Endothelial cell of umbilical vein (primary cell): ENCODE measurements around the gene CPEB1. TPM values are rescaled to one million over a fixed set of nuclear protein-coding genes. Genes with fewer than 3 reads are reported as not detected.

ENCODE experiments used
- BruUV-seq: library from RNA; stranded (reverse); fragments of 400-500 nt; replicated peaks from 2 replicates; lab custom pipeline; 2021; lab: Mats Ljungman, UMichigan
- CTCF ChIA-PET: fragments of 300-600, 350-600 bp; sonication (Branson Sonifier 250); formaldehyde crosslinking; loops from one replicate; lab custom pipeline; 2021; ENCODE audit warnings: antibody characterized with exemption, inconsistent platforms; lab: Charles Lee
- POLR2A ChIA-PET: fragments of 300-600, 350-600 bp; sonication (Branson Sonifier 250); formaldehyde crosslinking; loops from one replicate; lab custom pipeline; 2021; ENCODE audit warnings: antibody characterized with exemption, inconsistent platforms; lab: Charles Lee
- DNase-seq: peaks from one replicate; pipeline ENCODE4 v3.0.0-alpha.2; 2011; ENCODE audit warnings: low read depth, low spot score
- FAIRE-seq: peaks from 2 replicates; lab custom pipeline; 2011; peaks lifted over from hg19 to GRCh38; lab: Jason Lieb, UNC
- H2AFZ ChIP-seq: 2 replicates; pipeline ENCODE4 v1.6.0; 2012; ENCODE audit warnings: low read depth, low read length, control low read depth, inconsistent platforms
- H3K27ac ChIP-seq: 2 replicates; pipeline ENCODE4 v1.5.1; 2011; ENCODE audit warnings: low read depth, mild to moderate bottlenecking, control low read depth, low read length, moderate library complexity; ENCODE audit not compliant: insufficient read depth
- H3K27me3 ChIP-seq, 2 experiments: 2 replicates each; pipeline versions ENCODE4 v1.6.0 to v1.6.1; 2011; ENCODE audit warnings: low read length in 2 of 2, mixed read lengths in 1 of 2; ENCODE audit not compliant: control insufficient read depth in 2 of 2, insufficient read depth in 2 of 2
- H3K36me3 ChIP-seq, 2 experiments: 2 replicates in 1 of 2; 3 replicates in 1 of 2; pipeline ENCODE4 v1.5.1; 2011; ENCODE audit warnings: low read length in 2 of 2, mild to moderate bottlenecking in 1 of 2, moderate library complexity in 1 of 2; ENCODE audit not compliant: control insufficient read depth in 2 of 2, insufficient read depth in 2 of 2; ENCODE audit errors: extremely low read depth in 1 of 2
- H3K4me1 ChIP-seq: 3 replicates; pipeline ENCODE4 v1.5.1; 2011; ENCODE audit warnings: mild to moderate bottlenecking, low read length; ENCODE audit not compliant: control insufficient read depth, insufficient read depth; ENCODE audit errors: extremely low read depth
- H3K4me2 ChIP-seq: 2 replicates; pipeline ENCODE4 v1.6.1; 2011; ENCODE audit warnings: low read length, control low read depth, mixed read lengths; ENCODE audit not compliant: insufficient read depth
- H3K4me3 ChIP-seq, 3 experiments: fragments of 200-600 bp in 1 of 3; sonication (generic), shearing (Covaris generic) in 1 of 3; replicated peaks in 1 of 3; 2 replicates each; pipeline ENCODE4 v1.5.1; 2011 to 2016; ENCODE audit warnings: control low read depth in 3 of 3, low read length in 3 of 3, mild to moderate bottlenecking in 2 of 3, inconsistent platforms in 1 of 3, low read depth in 1 of 3, moderate library complexity in 1 of 3; ENCODE audit not compliant: insufficient read depth in 1 of 3
- H3K79me2 ChIP-seq: 2 replicates; pipeline ENCODE4 v1.6.0; 2012; ENCODE audit warnings: low read length, inconsistent platforms; ENCODE audit not compliant: control insufficient read depth, insufficient read depth
- H3K9ac ChIP-seq: replicated peaks from 2 replicates; pipeline ENCODE3; 2011; ENCODE audit warnings: low read length, control low read depth; ENCODE audit not compliant: insufficient read depth; ENCODE audit errors: extremely low read depth
- H3K9me1 ChIP-seq: replicated peaks from 3 replicates; pipeline ENCODE4 v1.6.0; 2011; ENCODE audit warnings: mild to moderate bottlenecking, low read length; ENCODE audit not compliant: control insufficient read depth, insufficient read depth; ENCODE audit errors: extremely low read depth
- H3K9me3 ChIP-seq: replicated peaks from 2 replicates; pipeline ENCODE4 v1.5.1; 2012; ENCODE audit warnings: low read length, inconsistent platforms; ENCODE audit not compliant: control insufficient read depth, insufficient read depth
- H4K20me1 ChIP-seq: replicated peaks from 2 replicates; pipeline ENCODE3; 2011; ENCODE audit warnings: mild to moderate bottlenecking, low read length; ENCODE audit not compliant: control insufficient read depth, insufficient read depth; ENCODE audit errors: extremely low read depth
- CTCF ChIP-seq, 2 donors: IDR thresholded peaks; 1 replicate in 1 of 2; 2 replicates in 1 of 2; pipeline ENCODE4 v1.5.1; 2011; ENCODE audit warnings: low read length in 2 of 2, mild to moderate bottlenecking in 2 of 2, moderate library complexity in 2 of 2, control low read depth in 1 of 2, inconsistent platforms in 1 of 2, low read depth in 1 of 2; ENCODE audit not compliant: insufficient read depth in 1 of 2; ENCODE audit errors: extremely low read depth in 1 of 2
- EZH2 ChIP-seq: IDR thresholded peaks from 2 replicates; pipeline ENCODE4 v1.6.1; 2012; ENCODE audit warnings: borderline replicate concordance, low read depth, mild to moderate bottlenecking, moderate library complexity, low read length, inconsistent platforms; ENCODE audit not compliant: severe bottlenecking
- FOS ChIP-seq: IDR thresholded peaks from 2 replicates; pipeline ENCODE4 v1.6.1; 2011; ENCODE audit warnings: mild to moderate bottlenecking, low read length, moderate library complexity, borderline replicate concordance; ENCODE audit not compliant: insufficient read depth
- GATA2 ChIP-seq: IDR thresholded peaks from 2 replicates; pipeline ENCODE4 v1.7.0; 2011; ENCODE audit warnings: low read depth, mild to moderate bottlenecking, moderate library complexity, mixed read lengths, low read length; ENCODE audit not compliant: insufficient read length, insufficient read depth
- JUN ChIP-seq: IDR thresholded peaks from 2 replicates; pipeline ENCODE4 v1.6.1; 2011; ENCODE audit warnings: borderline replicate concordance, low read depth; ENCODE audit not compliant: insufficient read length, insufficient read depth
- MAX ChIP-seq: IDR thresholded peaks from 2 replicates; pipeline ENCODE4 v1.6.1; 2011; ENCODE audit not compliant: insufficient read depth, insufficient read length
- MYC ChIP-seq: IDR thresholded peaks from one replicate; pipeline ENCODE4 v1.6.1; 2011; ENCODE audit warnings: mild to moderate bottlenecking, low read depth, low read length
- POLR2A ChIP-seq: IDR thresholded peaks from 2 replicates; pipeline ENCODE4 v1.6.1; 2012; ENCODE audit warnings: low read depth, mild to moderate bottlenecking, control low read depth, low read length
- POLR2AphosphoS5 ChIP-seq: IDR thresholded peaks from 2 replicates; pipeline ENCODE4 v1.6.1; 2012; ENCODE audit warnings: low read depth, mild to moderate bottlenecking, control low read depth, low read length, moderate library complexity; ENCODE audit not compliant: insufficient read depth
- dilution Hi-C: fragments of 300-500 bp; cut with MboI; formaldehyde crosslinking; loops from one replicate; pipeline ENCODE4 v1.15.0; 2019; ENCODE audit warnings: low sequenced_read_pairs; ENCODE audit not compliant: extremely low pct_ligation_motif_present
- intact Hi-C: fragments of 100-400 bp; cut with micrococcal nuclease; formaldehyde crosslinking; loops from one replicate; pipeline ENCODE4 v1.10.0; 2022
- polyA plus RNA-seq, 4 experiments: library from polyadenylated mRNA; depleted of rRNA in 3 of 4; stranded (reverse) in 3 of 4; unstranded in 1 of 4; fragments of >200 nt; gene quantifications; 2 replicates each; pipeline versions ENCODE4 v1.2.1 to v1.2.3, GENCODE V29; 2011 to 2012; ENCODE audit warnings: missing spikeins in 1 of 4
- total RNA-seq: library from RNA; stranded (reverse); gene quantifications from 2 replicates; pipeline ENCODE4 v1.2.3, GENCODE V29; 2021

The CPEB1 gene
- total and polyA plus RNA-seq, 2 donors (not counting 3 experiments of a cell fraction or from before 2014, with no cell fraction given): not detected

- no TSS peak for BruUV-seq
- no peak overlapping the region for H3K9ac ChIP-seq
- H3K9me3 ChIP-seq: no peaks in the 10 kb centered on the region
- H3K36me3 ChIP-seq: peaks cover 14 to 19% of the 10 kb centered on the region in 2 experiments
- no peak overlapping the region for H3K4me3 ChIP-seq
- intact Hi-C loops: no loop called here
- H3K79me2 ChIP-seq: peaks cover 14% of the 10 kb centered on the region
- dilution Hi-C loops: no loop called here
- no peak overlapping the region for H3K4me2 ChIP-seq
- POLR2A ChIA-PET: no interaction called here
- no peaks in the 10 kb centered on the region for H3K9me1 ChIP-seq
- H3K27ac ChIP-seq: no peak overlapping the region
- TF ChIP-seq MYC (no peak), CTCF (IDR thresholded peaks at IDR 0.05; ENCODE audit: extremely low read depth in 1 of 2, insufficient read depth in 1 of 2, low read depth in 1 of 2, low read length in 2 of 2) (no peak), MAX (no peak), JUN (no peak), FOS (no peak), POLR2AphosphoS5 (no peak), EZH2 (no peak), POLR2A (no peak), GATA2 (no peak)
- H3K27me3 ChIP-seq: no peaks in the 10 kb centered on the region
- DNase-seq (no peak), FAIRE-seq (no peak)
- CTCF ChIA-PET: no interaction called here
- peaks cover 2% of the 10 kb centered on the region for H4K20me1 ChIP-seq
- no peaks in the 10 kb centered on the region for H3K4me1 ChIP-seq
- H2AFZ ChIP-seq: no peak overlapping the region
These were observed 114.7 kb downstream of the CPEB1 start for GRCh38 chr15:82532383-82532990.
